ENCODE data around the gene FGGY.
"Not testable (repeated sequence)": the region's sequence is repeated elsewhere in the genome, so short reads cannot be mapped to it uniquely, and the experiment has no call there.

The FGGY gene

DNA sequence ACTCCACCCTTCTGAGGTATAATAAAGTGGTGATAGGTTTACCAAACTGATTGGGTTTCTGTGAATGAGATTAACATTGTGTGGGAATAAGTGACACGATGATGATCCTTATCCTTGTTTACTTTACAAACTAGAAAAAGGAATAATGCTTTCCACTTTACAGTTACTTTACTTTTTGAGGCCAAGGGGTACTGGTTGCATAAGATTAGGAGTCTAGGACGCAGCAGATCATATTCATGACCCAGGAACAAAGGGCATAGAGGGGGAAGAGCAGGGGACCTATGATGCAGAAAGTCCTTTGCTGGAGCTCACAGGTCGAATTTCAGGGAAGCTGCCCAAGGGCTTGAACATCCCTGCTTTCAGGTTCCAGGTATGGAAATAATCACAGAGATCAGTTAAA lies 20.4 kb downstream of the FGGY start:
- no peak for DNase-seq

DNA sequence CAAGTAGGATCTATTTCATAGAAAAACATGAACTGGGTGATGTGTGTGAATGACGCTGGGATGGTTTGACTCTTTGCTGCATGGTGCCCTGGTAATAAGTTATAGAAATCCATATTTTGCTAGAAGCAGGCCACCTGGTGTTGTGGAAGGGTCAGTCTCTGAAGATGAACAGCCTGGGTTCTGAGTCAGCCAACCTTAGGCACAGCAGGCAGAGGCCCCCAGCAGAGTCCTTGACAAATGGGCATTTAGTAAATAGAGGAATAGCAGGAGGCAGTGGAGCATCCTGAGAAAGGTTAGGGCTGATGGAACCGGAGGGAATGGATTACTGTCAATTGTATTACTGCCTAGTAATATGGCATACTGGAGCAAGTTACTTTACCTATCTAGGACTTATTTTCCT lies 20.9 kb downstream of the FGGY start:
- DNase-seq: no peak

DNA sequence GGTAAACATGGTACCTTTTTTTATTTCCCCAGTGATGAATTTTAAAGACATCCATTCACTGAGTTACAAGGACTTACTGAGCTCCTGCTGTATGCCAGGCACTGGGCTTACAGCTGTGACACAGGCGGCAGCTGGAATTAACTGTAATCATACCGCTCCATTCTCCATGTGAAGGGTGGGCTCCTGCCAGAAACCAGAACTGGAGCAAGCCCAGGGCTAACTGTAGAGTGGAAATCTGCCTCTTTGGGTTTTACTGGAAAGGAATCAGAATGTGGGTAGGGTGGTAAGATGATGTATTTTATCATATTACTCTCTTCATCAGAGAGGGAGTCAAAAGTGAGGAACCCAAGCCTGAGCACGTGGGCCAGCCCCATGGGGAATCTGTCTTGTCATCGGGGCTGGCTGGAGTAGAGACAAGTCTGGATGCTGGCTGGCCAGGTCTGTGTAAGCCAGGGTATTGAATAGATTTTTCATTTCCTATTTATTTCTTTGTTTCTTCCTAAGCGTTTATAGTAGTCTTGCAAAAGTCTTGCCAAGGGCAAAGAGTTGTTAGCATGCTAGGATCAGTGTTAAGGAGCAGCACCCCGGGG lies 21.5 kb downstream of the FGGY start:
- DNase-seq: no peak

DNA sequence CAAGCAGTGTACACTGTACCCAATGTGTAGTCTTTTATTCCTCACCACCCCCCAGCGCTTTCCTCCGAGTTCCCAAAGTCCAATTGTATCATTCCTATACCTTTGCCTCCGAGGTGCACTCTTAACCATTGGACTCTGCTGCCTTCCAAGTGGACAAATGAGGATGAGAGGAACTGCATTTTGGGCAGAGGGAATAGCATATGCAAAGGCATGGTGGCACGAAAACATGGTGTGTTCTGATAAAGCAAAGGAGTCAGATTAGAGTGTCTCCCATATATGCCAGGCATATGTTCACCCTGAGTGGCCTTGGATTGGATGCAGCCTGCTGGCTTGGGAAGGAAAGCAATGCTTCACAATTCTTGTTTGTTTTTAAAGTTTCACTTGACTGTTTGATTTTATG lies 25.5 kb downstream of the FGGY start:
- no peak for DNase-seq

DNA sequence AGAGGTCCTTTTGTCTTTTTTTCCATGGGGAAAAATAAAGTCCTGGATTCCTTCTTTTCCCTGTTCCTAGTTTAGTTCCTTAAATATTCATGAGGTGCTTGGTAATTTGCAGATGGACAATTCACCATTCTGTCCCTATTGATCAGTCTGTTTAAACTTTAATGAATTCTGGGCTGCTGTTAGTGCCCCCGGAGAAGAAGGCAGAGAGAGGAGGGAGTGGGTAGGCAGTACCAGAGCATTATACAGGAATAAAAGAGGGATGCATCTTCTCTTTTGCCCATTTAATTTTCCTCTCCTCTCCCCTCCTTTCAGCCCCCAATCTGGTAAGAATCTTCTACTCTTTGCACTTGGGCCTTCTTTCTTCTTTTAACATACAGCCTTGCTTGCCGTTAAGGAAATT lies 25.9 kb downstream of the FGGY start:
- no peak for DNase-seq

DNA sequence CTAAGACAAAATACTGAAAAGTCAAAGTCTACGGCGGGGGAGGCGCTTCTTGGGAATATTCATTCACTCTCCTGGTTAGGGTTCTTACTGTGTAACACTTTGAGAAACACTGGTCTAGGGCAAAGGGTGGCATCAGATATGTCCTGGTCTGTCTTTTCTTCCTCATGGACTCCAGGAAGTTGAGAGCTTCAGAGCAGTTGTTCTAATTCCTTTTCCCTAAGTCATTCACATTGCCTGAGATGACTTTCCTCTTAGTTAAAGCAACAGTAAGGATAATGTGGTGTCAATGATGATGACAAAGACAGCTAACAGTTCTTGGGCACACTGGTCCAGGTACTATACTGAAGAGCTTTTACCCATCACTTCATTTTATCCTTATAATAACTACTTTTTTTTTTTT lies 27.0 kb downstream of the FGGY start:
- no peak for DNase-seq

DNA sequence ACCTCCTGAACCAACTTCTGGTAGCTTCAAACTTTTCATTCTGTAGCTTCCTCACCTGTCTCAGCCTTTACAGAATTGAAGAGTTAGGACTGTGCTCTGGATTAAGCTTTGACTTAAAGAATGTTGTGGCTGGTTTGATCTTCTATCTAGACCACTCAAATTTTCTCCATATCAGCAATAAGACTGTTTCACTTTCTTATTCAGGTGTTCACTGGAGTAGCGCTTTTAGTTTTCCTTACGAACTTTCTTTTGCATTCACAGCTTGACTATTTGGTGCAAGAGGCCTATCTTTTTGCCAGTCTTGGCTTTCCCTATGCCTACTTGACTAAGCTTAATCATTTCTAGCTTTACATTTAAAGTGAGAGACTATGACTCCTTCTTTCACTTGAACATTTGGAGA lies 31.5 kb downstream of the FGGY start:
- DNase-seq: peak; percentile 11

DNA sequence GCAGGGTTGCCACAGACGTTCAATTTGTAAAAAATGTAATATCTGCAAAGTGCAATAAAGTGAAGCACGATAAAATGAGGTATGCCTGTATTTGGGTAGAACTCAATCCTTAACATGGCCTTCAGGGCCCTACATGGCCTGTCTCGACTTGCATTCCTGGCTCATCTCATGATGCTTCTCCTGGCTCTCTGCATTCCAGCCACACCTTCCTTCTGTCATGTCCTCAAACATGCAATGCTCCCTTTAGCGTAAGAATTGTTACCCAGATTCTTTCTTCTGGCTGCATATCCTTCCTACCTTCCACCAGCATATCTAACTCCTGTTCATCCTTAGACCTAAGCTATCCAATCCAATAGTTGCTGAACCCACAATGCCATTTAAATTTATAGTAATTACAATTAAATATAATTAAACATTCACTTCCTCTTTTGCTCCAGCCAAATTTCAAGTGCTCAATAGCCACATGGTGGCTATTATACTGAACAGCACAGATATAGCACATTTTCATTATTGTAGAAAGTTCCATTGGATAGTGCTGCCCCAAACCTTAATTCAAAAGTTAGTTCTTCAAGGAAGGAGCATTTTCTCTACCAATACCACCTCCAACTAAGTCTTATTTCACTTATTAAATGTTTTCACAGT lies 32.6 kb downstream of the FGGY start:
- no peak for DNase-seq

DNA sequence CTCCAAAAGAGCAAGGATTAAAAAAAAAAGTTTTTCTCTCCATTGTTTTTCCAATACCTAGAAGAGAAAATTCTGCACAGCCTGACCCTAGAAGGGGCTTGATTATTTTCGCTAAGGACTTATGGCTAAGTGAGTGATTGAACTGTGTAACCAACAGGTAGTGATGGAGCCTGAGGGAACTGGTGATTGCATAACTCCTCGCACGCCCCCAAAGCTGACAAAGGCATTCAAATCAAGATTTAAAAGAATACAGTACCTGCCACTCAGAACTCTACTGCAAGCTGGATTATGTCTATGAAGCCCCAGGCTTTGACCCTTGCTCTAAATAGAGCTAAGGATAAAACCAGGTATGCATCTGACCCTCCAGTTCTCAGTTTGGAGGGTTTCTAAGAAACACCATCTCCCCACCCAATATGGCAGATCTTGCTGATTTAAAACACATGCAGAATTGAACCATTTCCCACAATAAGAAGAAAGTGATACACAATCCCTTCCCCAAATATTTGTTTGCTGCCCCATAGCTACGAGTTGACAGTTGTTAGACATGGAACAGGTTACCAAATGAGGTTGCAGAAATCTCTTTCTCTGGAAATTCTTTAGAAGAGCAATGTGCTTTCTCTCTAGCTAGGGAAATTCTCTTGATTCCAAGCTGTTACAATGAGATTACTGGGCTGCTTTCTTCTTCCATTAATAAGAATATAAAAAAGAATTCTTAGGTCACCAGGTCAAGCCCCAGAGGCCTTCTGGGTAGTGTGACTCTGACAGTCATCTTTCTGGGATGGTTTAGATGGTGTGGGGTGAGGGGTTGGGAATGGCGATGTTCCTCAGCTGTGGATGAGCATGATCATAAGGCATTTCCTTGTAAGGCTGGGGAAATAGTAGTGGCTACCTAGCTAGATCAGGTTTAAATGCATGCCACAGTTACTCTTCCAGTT lies 35.1 kb downstream of the FGGY start:
- DNase-seq: no peak

DNA sequence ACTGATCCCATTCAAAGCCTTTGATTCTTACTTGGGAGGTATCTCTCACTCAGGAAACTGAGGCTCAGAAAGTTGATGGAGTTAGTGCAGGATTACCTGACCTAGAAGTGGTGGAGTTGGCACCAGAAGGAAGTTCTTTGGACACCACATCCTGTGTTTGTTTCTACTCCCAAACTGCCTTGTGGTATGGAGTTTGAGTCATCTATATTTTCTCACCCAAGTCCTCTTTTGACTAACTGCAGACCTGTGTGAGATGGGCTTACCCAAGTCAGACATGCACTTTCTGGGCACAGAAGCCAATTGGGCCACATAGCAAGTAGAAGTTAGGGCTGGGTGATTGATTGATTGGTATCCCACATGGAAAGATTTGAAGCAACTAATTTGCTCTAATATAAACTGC lies 36.1 kb downstream of the FGGY start:
- peak; percentile 5 for DNase-seq

DNA sequence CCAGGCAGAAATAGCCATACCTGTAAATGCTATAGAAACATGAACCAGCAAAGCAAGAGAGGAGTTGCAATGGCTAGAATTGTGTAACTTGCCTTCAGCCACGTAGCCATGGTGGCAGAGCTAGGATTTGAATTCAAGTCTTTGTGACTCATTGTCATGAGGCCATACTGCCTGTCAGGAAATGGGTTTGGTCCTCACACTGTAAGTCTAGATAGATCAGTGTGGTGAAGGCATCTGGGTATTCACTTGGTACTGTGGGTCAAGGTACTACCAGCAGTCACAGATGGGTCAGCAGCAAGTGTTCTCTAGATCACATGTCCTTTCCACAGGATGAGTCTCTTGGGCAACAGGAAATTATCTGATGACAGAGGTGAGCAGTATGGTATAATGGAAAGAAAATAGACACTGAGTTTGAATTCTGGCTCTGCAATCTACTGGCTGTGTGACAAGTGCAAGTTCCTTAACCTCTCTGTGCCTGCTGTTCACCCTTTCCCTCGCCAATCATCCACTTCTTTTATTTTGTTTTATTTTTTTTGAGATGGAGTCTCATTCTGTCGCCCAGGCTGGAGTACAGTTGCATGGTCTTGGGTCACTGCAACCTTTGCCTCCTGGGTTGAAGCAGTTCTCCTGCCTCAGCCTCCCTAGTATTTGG lies 36.9 kb downstream of the FGGY start:
- DNase-seq: no peak

DNA sequence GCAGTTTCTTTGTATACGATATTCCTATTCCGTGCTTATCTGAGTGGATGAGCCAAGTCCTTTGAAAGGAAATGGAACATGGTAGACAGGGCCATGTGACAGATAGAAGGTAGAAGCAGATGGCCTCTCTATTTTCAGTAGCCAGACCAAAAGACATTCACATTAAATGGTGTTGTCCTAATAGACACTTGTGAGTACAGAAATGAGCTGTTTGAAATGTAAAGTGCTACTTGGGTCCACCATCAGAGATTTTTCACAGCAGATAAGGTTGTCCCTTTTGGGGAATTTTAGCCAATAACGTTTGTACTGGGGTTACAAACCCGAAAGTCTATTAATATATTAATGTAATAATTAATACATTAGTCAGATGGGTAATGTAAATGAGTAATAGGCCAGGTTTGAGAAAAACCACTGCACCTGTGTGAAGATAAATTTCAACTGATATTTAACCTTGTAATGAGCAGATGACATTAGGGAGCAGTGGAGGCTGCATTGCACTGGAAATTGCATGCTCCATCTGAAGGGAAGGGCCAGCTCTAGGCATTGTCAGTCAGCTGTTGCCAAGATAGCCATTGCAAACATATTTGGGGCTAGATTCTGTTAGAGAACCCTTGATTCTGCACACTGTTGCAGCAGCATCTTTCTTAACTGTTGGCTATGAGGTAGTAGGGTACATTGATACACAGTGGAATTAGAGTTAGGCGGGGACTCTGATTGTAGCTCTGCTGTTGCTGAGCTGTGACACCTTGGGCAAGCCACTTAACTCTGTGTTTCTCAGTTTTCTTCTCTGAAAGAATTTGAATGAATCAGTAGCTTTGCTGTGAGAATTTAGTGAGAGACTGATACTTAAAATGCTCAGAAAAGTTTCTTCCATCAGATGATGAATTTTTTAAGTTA lies 43.8 kb downstream of the FGGY start:
- DNase-seq: no peak

DNA sequence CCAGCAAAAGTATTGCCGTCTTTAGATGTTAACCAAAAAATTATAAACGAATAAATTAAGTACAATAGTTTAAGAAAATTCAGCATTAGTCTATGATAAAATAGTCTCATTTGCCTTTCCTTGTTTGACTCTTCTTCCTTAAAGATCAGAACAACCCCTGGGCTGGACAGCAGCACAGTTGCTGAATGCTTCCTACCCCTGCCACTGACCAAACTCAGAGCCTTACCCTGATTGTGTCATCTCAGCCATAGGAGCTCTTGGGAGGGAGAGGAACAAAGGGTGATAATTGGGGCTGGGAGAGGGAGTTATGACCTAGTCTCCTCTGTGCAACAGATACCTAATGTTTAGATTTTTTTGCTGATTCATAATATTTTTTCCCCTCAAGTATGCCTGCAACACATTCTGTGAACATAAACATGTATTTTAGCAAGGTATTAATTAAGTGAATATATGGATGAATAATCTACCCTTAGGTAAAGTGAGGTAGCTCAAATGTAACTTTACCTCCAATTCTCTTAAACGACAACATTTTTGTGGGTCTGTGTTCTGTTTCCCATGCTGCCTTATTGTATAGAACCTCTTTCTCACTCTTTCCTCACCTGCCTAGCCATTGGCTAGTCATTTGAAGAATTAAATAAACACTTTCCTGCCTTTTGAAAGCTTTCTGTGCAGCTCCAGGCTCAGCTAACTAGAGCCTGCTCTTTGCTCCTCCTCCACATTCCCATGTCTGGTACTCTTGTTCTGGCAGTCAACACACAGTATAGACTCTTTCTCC lies 46.1 kb downstream of the FGGY start:
- no peak for DNase-seq

DNA sequence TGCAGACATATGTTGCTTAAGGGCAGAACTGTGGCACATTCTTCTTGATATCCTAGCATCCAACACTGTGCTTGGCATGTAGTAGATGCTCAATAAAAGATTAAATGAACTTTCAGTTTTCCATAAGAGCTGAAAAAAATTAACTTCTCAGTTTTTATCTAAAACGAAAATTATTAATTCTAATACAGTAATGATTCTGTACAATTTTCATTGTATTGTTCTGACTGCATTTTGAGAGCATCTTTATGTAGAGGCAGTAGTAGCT lies 46.6 kb downstream of the FGGY start:
- no peak for DNase-seq

DNA sequence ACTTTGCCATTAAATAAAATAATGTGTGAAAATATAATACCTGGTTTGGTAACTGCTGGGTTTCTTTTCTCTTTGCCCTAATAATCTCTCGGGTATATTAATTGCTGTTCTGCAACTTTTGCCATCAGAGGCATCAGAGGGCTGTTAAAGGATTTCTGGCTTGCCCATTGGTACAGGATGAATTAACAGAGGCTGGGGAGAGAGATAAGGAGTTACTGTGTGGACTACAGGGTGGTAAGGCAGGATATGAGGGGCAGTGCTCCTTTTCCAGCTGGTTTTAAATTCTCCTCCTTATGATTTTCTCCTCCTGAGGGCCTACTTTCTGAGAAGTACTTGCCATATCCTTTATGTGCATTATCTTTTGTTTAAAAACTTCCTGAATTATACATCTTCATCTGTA lies 48.3 kb downstream of the FGGY start:
- no peak for DNase-seq

DNA sequence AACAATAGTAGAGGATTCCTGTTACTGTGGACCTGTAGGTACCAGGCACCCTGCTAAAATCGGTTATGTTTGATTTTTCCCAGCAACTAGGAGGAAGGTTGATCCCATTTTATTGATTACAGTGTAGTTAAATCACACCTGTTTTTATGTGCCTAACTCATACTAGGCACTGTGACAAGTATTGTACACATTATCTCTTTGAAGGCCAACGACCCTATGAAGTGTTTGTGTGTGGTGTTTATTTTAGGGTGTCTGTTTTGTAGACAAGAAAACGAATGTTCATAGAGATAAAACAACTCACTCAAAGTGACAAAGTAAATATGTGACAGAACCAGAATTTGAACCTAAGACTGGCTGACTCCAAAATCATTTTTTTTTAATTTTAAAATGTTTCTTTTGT lies 49.5 kb downstream of the FGGY start:
- no peak for DNase-seq

DNA sequence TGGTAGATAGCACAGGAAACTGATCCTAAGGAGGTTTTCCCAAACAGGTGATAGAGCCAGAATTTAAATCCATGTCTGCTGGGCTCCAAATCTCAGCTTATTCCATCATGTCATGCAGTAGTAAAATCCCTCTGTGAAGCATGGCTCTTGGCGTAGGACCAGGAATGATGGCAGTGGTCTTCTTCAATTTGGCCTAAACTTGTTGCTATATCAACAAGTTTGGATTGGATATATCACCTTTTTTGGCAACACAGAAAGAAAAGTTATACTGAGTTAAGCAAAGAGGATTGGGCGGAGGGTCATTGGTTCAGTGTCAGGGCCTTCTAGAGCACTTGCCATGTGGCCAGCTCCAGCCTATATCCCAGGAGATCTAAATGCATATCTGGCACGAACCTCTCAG lies 52.2 kb downstream of the FGGY start:
- DNase-seq: no peak

DNA sequence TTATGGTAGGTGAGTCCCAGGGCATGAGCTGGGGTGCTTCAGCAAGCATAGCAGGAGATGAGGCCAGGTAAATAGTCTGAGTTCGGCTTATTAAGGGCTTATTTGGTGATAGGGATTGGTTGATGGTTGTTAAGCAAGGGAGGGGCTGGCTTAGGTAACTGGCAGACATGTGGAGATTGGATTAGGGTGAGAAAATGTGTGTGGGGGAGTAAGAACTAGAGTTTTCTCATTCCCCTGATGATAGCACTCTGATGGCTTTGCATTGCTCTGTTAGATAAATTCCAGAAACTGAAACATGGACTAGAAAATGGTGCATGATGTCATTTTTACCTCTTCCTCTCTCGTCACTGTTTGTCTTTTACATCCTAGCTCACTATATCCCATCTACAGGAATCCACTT lies 53.6 kb downstream of the FGGY start:
- DNase-seq: no peak

DNA sequence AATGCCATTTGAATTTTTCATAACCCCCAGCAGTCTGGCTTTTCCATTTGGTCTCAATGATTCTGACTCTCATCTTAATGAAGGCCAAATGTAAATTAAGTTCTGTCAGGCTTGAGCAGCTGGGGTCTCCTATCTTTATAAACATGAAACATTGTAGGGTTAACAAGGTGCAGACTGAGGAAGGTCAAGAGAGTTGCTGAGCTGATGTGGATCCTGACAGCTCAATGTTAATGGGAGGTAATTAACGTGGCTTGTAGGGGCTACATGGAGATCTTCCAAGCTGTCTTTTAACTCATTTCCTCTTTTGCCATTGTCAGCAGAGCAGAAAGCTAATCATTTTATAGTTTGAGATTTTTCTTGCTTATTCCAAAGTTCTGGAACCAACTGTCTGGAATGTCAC lies 55.2 kb downstream of the FGGY start:
- DNase-seq: no peak

DNA sequence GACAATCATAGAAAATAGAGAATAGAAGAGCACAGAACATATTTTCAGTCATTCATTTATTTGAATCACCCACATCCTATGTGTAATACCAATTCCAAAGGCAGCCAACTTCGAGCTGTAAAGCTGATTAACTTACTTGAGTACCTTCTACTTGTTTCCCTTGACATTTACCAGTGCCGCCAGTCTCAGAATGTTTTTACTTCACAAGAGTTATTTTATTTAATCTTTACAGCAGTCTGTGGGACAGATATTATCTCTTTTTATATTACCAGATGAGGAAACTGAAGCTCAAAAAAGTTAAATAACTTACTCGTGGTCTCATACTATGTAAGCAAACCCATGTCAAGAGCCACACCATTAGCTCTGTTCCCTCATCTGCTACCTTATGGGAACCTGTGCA lies 56.6 kb downstream of the FGGY start:
- no peak for DNase-seq

DNA sequence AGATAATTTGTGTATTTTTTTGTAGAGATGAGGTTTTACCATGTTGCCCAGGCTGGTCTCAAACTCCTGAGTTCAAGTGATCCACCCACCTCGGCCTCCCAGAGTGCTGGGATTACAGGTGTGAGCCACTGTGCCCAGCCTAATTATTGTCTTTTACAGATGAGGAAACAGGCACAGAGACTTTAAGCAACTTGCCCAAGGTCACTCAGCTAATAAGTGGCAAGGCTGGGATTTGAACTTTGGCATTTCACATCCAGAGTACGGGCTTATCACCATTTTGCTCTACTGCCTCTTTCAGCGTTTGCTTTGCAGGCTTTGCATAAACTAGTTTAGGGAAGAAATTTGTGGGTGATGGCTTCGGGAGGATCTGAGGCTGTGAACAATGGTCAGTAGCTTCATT lies 57.3 kb downstream of the FGGY start:
- DNase-seq: not testable (repeated sequence)

DNA sequence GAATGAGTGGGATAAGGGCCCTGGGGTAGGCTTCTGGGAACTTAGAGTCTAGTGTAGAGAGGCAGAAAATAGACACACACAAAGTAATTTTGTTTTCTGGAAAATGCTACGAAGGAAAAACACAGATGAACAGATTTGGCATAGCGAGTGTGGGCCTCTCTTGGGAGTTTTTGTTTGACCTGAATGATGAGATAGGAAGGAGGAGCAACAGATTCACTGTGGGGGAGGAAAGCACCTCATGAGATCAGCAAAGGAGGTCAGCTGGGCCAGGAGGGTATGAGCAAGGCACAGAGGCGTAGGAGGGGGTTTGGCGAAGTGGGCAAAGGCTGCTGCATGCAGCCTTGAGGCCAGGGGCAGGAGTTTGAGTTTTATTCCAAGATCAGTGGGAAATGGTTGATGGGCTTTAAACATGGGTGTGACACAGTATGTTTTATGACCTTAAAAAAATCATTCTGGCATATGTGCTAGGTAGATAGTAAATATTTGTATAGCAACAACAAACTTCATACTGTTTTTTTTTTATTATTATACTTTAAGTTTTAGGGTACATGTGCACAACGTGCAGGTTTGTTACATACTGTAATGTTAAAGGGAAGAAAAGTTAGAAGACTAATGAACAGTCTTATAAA lies 57.9 kb downstream of the FGGY start:
- DNase-seq: no peak

All from CD4-positive, alpha-beta T cell treated with Interleukin-17A for 1 hour (primary cell).